Esophagus muscularis mucosa (tissue), 4 donors: ENCODE measurements around the gene PSMC5. TPM values are rescaled to one million over a fixed set of nuclear protein-coding genes. Genes with fewer than 3 reads are reported as not detected.

Experiments used
- DNase-seq: peaks from one replicate; pipeline ENCODE4 v3.0.0-alpha.2; 2017; ENCODE audit errors: extremely low spot score
- H3K27ac ChIP-seq, 4 donors: fragments of 200-600 bp; sonication (generic); replicated peaks in 1 of 4; 1 replicate in 3 of 4; 2 replicates in 1 of 4; pipeline ENCODE4 v1.5.1; 2016 to 2019; ENCODE audit warnings: mild to moderate bottlenecking in 1 of 4
- H3K27me3 ChIP-seq, 4 donors: fragments of 200-600 bp; sonication (generic); one replicate each; pipeline versions ENCODE4 v1.5.1 to v1.6.0; 2016 to 2019
- H3K36me3 ChIP-seq, 4 donors: fragments of 200-600 bp; sonication (generic); one replicate each; pipeline ENCODE4 v1.5.1; 2016 to 2019
- H3K4me1 ChIP-seq, 4 donors: fragments of 200-600 bp; sonication (generic); one replicate each; pipeline ENCODE4 v1.5.1; 2016 to 2019
- H3K4me3 ChIP-seq, 4 donors: fragments of 200-600 bp; sonication (generic); 1 replicate in 2 of 4; 2 replicates in 2 of 4; pipeline ENCODE4 v1.5.1; 2016 to 2019; ENCODE audit warnings: mild to moderate bottlenecking in 4 of 4, moderate library complexity in 1 of 4
- H3K9me3 ChIP-seq, 4 donors: fragments of 200-600 bp; sonication (generic); 1 replicate in 3 of 4; 2 replicates in 1 of 4; pipeline ENCODE4 v1.5.1; 2016 to 2019
- EP300 ChIP-seq: sonication (generic); formaldehyde crosslinking; IDR thresholded peaks from one replicate; pipeline ENCODE4 v1.6.1; 2017; ENCODE audit warnings: antibody characterized with exemption
- POLR2A ChIP-seq: fragments of 450-650 bp; IDR thresholded peaks from one replicate; pipeline ENCODE4 v1.6.1; 2017; ENCODE audit warnings: antibody characterized with exemption, moderate library complexity, mild to moderate bottlenecking, low read depth
- POLR2AphosphoS5 ChIP-seq, 2 donors: sonication (generic); formaldehyde crosslinking; IDR thresholded peaks; one replicate each; pipeline ENCODE4 v1.6.1; 2017; ENCODE audit warnings: antibody characterized with exemption in 2 of 2
- WGBS: methylation state at CpG from one replicate; pipeline ENCODE4 v1.1.5; 2018; 5-methylcytosine and 5-hydroxymethylcytosine counted together
- intact Hi-C: fragments of 100-400 bp; cut with DNase I; formaldehyde crosslinking; loops from one replicate; pipeline ENCODE4 v1.15.1; 2023
- total RNA-seq, 4 donors: library from RNA; depleted of rRNA; stranded (reverse); fragments of >200 nt; gene quantifications; one replicate each; pipeline versions ENCODE4 v1.1.0 to v1.2.1, GENCODE V29; 2016
- TF ChIP-seq, protein P1 (sequence below), 3 experiments: fragments of 200-600 bp in 2 of 3; fragments of 450-650 bp in 1 of 3; sonication (generic) in 2 of 3; IDR thresholded peaks; one replicate each; pipeline ENCODE4 v1.5.1; 2017 to 2019; ENCODE audit warnings: antibody characterized with exemption in 3 of 3, mild to moderate bottlenecking in 2 of 3, moderate library complexity in 1 of 3

The PSMC5 gene
- total RNA-seq, 4 donors from 2014 or later = 71.2 to 117 (median 92.1) TPM

DNA sequence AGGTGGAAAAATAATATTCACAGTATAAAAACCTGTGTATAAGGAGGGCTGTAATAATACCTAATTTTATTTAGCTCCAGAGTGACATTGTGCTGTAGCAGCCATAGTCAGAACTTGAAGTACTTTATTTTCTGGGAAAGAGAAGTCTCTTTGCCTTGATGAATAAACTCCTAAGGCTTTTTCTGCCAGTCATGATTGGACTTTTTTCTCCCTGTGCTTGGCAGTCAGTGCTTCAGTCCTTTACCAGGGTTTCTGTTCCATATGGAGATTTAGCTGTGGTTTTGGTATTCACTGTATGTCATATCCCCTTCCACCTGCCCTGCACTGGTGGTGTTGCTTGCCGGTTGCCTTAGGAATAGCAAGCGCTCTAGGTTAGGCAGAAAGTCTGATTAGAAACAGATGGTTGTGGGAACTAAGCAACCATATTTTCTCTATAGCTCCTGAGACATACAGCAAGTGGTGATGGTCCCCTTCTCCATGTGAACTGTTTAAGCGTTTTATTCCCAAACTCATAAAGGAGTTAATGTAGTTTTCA, 28.6 kb upstream of the PSMC5 start:
- Histone ChIP-seq H3K4me3 (no peak overlapping the region), H3K27me3 (no peaks in the 10 kb centered on the region), H3K27ac (no peak overlapping the region), H3K36me3 (peaks cover 79 to 100% (median 95%) of the 10 kb centered on the region in 4 donors), H3K4me1 (no peaks in the 10 kb centered on the region), H3K9me3 (no peaks in the 10 kb centered on the region)
- TF ChIP-seq POLR2AphosphoS5 (IDR thresholded peaks at IDR 0.05) = no peak
- no peak for TF ChIP-seq POLR2A
- TF ChIP-seq, protein P1, sequence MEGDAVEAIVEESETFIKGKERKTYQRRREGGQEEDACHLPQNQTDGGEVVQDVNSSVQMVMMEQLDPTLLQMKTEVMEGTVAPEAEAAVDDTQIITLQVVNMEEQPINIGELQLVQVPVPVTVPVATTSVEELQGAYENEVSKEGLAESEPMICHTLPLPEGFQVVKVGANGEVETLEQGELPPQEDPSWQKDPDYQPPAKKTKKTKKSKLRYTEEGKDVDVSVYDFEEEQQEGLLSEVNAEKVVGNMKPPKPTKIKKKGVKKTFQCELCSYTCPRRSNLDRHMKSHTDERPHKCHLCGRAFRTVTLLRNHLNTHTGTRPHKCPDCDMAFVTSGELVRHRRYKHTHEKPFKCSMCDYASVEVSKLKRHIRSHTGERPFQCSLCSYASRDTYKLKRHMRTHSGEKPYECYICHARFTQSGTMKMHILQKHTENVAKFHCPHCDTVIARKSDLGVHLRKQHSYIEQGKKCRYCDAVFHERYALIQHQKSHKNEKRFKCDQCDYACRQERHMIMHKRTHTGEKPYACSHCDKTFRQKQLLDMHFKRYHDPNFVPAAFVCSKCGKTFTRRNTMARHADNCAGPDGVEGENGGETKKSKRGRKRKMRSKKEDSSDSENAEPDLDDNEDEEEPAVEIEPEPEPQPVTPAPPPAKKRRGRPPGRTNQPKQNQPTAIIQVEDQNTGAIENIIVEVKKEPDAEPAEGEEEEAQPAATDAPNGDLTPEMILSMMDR (IDR thresholded peaks at IDR 0.05) = no peak
- no peak for TF ChIP-seq EP300
- WGBS = 94% methylated on average over 3 of the region's 3 CpGs
- no peak for DNase-seq
- intact Hi-C loops = no loop called here

DNA sequence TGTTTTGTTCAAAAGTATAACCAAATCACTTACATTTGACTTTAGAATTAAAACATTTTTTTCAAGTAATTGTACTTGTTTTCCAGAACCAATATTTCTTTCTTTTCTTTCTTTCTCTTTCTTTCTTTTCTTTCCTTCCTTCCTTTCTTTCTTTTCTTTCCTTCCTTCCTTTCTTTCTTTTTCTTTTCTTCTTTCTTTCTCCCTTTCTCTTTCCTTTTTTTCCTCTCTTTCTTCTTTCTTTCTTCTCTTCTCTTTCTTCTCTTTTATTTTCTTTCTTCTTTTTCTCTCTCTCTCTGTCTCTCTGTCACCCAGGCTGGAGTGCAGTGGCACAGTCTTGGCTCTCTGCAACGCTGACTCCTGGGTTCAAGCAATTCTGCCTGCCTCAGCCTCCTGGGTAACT, 26.4 kb upstream of the PSMC5 start:
- Histone ChIP-seq H3K36me3 (peaks cover 62 to 100% (median 94%) of the 10 kb centered on the region in 4 donors), H3K27me3 (no peaks in the 10 kb centered on the region), H3K27ac (no peak overlapping the region), H3K4me1 (no peaks in the 10 kb centered on the region), H3K4me3 (no peak overlapping the region), H3K9me3 (no peaks in the 10 kb centered on the region)
- no peak for TF ChIP-seq POLR2A
- TF ChIP-seq POLR2AphosphoS5 (IDR thresholded peaks at IDR 0.05) = no peak
- TF ChIP-seq, protein P1 (IDR thresholded peaks at IDR 0.05) = no peak
- no peak for TF ChIP-seq EP300
- intact Hi-C loops = no loop called here
- no peak for DNase-seq
- 88% methylated on average over 1 of the region's 1 CpG for WGBS

DNA sequence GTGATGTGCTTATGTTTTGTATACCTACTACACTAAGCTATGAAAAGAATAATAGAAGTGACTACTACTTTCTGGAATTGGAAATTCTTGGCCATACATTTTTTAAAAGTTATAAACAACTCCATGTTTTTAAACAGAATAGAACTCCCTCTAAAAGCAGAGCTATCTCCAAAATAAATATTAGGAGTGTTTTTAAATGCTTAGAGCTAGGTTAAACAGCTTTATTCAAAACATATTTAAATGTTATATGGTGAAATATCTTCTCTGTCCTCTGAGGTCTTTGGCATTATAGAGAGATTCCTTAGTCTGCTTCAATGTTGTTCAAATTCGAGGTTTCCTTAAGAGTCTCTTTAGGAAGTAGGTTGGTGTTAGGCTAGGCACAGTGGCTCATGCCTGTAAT, 22.9 kb upstream of the PSMC5 start:
- no peak overlapping the region for H3K27ac ChIP-seq
- no peak for DNase-seq
- H3K9me3 ChIP-seq = no peaks in the 10 kb centered on the region
- TF ChIP-seq EP300 (no peak), POLR2A (no peak), POLR2AphosphoS5 (IDR thresholded peaks at IDR 0.05) (no peak)
- TF ChIP-seq, protein P1 (IDR thresholded peaks at IDR 0.05) = no peak
- no peak overlapping the region for H3K4me3 ChIP-seq
- WGBS = 64% methylated on average over 1 of the region's 1 CpG
- H3K27me3 ChIP-seq = no peaks in the 10 kb centered on the region
- H3K36me3 ChIP-seq = peaks cover 68 to 100% (median 96%) of the 10 kb centered on the region in 4 donors
- no peaks in the 10 kb centered on the region for H3K4me1 ChIP-seq
- intact Hi-C loops = no loop called here

DNA sequence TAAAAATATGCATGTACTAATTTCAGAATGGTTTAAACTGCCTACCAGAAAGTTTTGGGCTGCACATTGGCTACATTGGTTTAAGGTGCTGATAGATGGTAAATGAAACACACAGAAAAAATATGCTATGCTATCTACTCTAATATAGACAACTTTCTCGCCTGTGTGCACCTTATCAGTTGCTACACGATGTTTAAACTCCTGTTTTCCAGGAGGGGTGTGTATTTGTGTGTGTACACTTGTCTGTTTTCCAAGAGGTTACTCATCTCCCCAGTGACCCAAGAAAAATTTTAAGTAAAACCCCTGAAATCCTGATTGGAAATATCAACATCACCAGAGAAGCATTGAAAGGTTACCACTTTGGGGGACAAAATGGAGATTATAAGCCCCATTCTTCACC, 21.6 kb upstream of the PSMC5 start:
- Histone ChIP-seq H3K4me1 (no peaks in the 10 kb centered on the region), H3K9me3 (no peaks in the 10 kb centered on the region), H3K4me3 (no peak overlapping the region), H3K36me3 (peaks cover 68 to 100% (median 96%) of the 10 kb centered on the region in 4 donors), H3K27ac (no peak overlapping the region), H3K27me3 (no peaks in the 10 kb centered on the region)
- WGBS = 85% methylated on average over 2 of the region's 2 CpGs
- DNase-seq = no peak
- TF ChIP-seq EP300 (no peak), POLR2A (no peak), POLR2AphosphoS5 (IDR thresholded peaks at IDR 0.05) (no peak)
- TF ChIP-seq, protein P1 (IDR thresholded peaks at IDR 0.05) = no peak
- intact Hi-C loops = no loop called here

DNA sequence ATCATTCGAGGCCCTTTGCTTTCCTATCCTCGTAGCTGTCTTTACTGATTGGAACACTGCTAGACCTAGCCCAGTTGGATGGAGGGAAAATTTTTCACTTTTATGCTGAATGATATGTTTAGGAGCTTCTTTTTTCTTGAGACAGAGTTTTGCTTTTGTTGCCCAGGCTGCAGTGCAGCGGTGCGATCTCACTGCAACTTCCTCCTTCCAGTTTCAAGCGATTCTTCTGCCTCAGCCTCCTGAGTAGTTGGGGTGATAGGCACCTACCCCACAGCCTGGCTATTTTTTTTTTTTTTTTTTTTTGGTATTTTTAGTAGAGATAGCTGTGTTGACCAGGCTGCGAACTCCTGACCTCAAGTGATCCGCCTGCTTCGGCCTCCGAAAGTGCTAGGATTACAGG, 17.3 kb upstream of the PSMC5 start:
- no peak for DNase-seq
- Histone ChIP-seq H3K27ac (no peak overlapping the region), H3K36me3 (peaks cover 93 to 100% (median 98%) of the 10 kb centered on the region in 4 donors), H3K9me3 (no peaks in the 10 kb centered on the region), H3K4me1 (no peaks in the 10 kb centered on the region), H3K4me3 (no peak overlapping the region), H3K27me3 (no peaks in the 10 kb centered on the region)
- WGBS = 82% methylated on average over 9 of the region's 9 CpGs
- TF ChIP-seq POLR2A = no peak
- no peak for TF ChIP-seq EP300
- TF ChIP-seq POLR2AphosphoS5 (IDR thresholded peaks at IDR 0.05) = no peak
- TF ChIP-seq, protein P1 (IDR thresholded peaks at IDR 0.05) = no peak
- intact Hi-C loops = no loop called here
